ENCODE results near the gene ISLR.

The ISLR gene

GRCh38 chr15:74209997-74210671 is 36.6 kb downstream of the ISLR start:
- DNase-seq (ENCODE audit: low read depth in 4 of 4, low spot score in 1 of 4) = no peak

- DNase-seq (ENCODE audit: low read depth in 4 of 4, low spot score in 1 of 4) = no peak
These were observed 37.2 kb downstream of the ISLR start for GRCh38 chr15:74210729-74211128.

- no peak for DNase-seq (ENCODE audit: low read depth in 4 of 4, low spot score in 1 of 4)
These were observed 38.1 kb downstream of the ISLR start for GRCh38 chr15:74211656-74212055.

GRCh38 chr15:74212494-74212893 is 39.0 kb downstream of the ISLR start:
- DNase-seq (ENCODE audit: low read depth in 4 of 4, low spot score in 1 of 4) = no peak

GRCh38 chr15:74213858-74214284 is 40.4 kb downstream of the ISLR start:
- DNase-seq (ENCODE audit: low read depth in 4 of 4, low spot score in 1 of 4) = no peak

GRCh38 chr15:74214324-74215021 is 41.0 kb downstream of the ISLR start:
- DNase-seq (ENCODE audit: low read depth in 4 of 4, low spot score in 1 of 4) = no peak

- no peak for DNase-seq (ENCODE audit: low read depth in 4 of 4, low spot score in 1 of 4)
These were observed 42.4 kb downstream of the ISLR start for GRCh38 chr15:74215958-74216357.

GRCh38 chr15:74216949-74217348 is 43.4 kb downstream of the ISLR start:
- DNase-seq (ENCODE audit: low read depth in 4 of 4, low spot score in 1 of 4) = no peak

- DNase-seq (ENCODE audit: low read depth in 4 of 4, low spot score in 1 of 4) = no peak
These were observed 44.7 kb downstream of the ISLR start for GRCh38 chr15:74217907-74218885.

- no peak for DNase-seq (ENCODE audit: low read depth in 4 of 4, low spot score in 1 of 4)
These were observed 47.2 kb downstream of the ISLR start for GRCh38 chr15:74220475-74221248.

- DNase-seq (ENCODE audit: low read depth in 4 of 4, low spot score in 1 of 4) = no peak
These were observed 48.1 kb downstream of the ISLR start for GRCh38 chr15:74221399-74222239.

GRCh38 chr15:74222240-74223119 is 49.0 kb downstream of the ISLR start:
- no peak for DNase-seq (ENCODE audit: low read depth in 4 of 4, low spot score in 1 of 4)

GRCh38 chr15:74225928-74226327 is 52.4 kb downstream of the ISLR start:
- no peak for DNase-seq (ENCODE audit: low read depth in 4 of 4, low spot score in 1 of 4)
